Uterus (tissue), 4 donors: ENCODE measurements around the gene UGT2B17. TPM values are rescaled to one million over a fixed set of nuclear protein-coding genes. Genes with fewer than 3 reads are reported as not detected.

ENCODE experiments used
- DNase-seq, 2 donors: peaks; one replicate each; pipeline ENCODE4 v3.0.0-alpha.2; 2019 to 2020
- H3K27ac ChIP-seq, 2 donors: fragments of 200-600 bp; sonication (generic); 1 replicate in 1 of 2; 2 replicates in 1 of 2; pipeline ENCODE4 v1.5.1; 2016 to 2018
- H3K27me3 ChIP-seq, 2 donors: fragments of 200-600 bp; sonication (generic); one replicate each; pipeline ENCODE4 v1.5.1; 2018 to 2019; ENCODE audit warnings: control low read depth in 1 of 2
- H3K36me3 ChIP-seq, 2 donors: fragments of 200-600 bp; sonication (generic); one replicate each; pipeline ENCODE4 v1.5.1; 2019; ENCODE audit warnings: control low read depth in 1 of 2
- H3K4me1 ChIP-seq, 2 donors: fragments of 200-600 bp; sonication (generic); one replicate each; pipeline ENCODE4 v1.5.1; 2018 to 2019; ENCODE audit warnings: control low read depth in 1 of 2
- H3K4me3 ChIP-seq, 2 donors: fragments of 200-600 bp; sonication (generic); 1 replicate in 1 of 2; 2 replicates in 1 of 2; pipeline ENCODE4 v1.5.1; 2018 to 2019; ENCODE audit warnings: mild to moderate bottlenecking in 1 of 2
- H3K9me3 ChIP-seq, 2 donors: fragments of 200-600 bp; sonication (generic); one replicate each; pipeline ENCODE4 v1.5.1; 2019; ENCODE audit warnings: control low read depth in 1 of 2
- POLR2A ChIP-seq, 2 donors: fragments of 450-650 bp; IDR thresholded peaks; one replicate each; pipeline ENCODE4 v1.6.1; 2016; ENCODE audit warnings: antibody characterized with exemption in 2 of 2, mild to moderate bottlenecking in 1 of 2, moderate library complexity in 1 of 2
- intact Hi-C: fragments of 100-400 bp; cut with DNase I; formaldehyde crosslinking; loops from one replicate; pipeline ENCODE4 v1.15.1; 2023; ENCODE audit warnings: low total_unique reads
- total RNA-seq, 4 donors: library from RNA; depleted of rRNA in 3 of 4; stranded (reverse); fragments of >200 nt in 3 of 4; gene quantifications; one replicate each; pipeline versions ENCODE4 v1.1.0 to v1.2.4, GENCODE V29; 2014 to 2023
- TF ChIP-seq, protein P1 (sequence below), 4 experiments: fragments of 200-600 bp in 2 of 4; fragments of 450-650 bp in 2 of 4; sonication (generic) in 2 of 4; IDR thresholded peaks; one replicate each; pipeline ENCODE4 v1.5.1; 2016 to 2019; ENCODE audit warnings: antibody characterized with exemption in 4 of 4, mild to moderate bottlenecking in 2 of 4, moderate library complexity in 1 of 4
- donor health status: DM: yes; HTN: yes; CAD: no.

The UGT2B17 gene
- total RNA-seq, 4 donors from 2014 or later: 1.2 TPM; not detected in 3

DNA sequence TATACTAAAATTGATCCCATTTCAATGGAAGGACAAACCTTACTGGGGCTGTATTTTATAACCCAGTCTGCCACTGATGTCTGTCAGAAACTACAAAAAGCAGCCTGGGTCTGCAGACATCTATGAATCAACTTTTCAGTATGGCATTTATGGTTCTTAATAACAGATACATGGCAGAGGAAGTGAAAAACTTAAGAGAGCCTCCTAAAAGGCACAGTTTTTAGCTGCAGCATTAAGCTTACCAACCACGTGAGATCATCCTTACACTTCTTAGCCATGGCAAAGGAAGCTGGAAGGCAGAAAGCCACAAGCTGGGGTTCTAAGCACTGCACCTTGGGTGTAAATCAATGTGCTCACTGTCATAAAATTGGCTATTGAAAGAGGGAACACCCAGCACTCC lies 16.6 kb upstream of the UGT2B17 start:
- no peaks in the 10 kb centered on the region for H3K27me3 ChIP-seq

DNA sequence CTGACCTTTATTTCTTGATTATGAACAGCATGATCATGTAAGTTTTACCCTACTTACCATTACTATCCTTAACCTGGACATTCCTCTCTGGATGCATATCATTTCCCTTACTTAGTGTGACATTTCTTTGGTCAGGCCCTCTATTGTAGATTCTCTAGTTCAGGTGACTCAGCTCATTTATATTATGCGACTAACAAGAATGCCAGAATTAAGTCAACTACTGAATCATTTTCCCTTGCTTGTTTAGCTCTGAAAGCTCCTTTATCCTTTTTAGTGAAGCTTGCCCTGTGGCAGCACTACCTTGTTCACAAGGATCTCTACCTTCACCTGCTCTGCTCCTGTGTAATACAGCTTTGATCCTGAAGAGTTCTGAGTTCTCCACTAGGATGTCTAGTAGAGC lies 15.1 kb upstream of the UGT2B17 start:
- no peaks in the 10 kb centered on the region for H3K36me3 ChIP-seq
- H3K27ac ChIP-seq: no peak overlapping the region
- TF ChIP-seq, protein P1, sequence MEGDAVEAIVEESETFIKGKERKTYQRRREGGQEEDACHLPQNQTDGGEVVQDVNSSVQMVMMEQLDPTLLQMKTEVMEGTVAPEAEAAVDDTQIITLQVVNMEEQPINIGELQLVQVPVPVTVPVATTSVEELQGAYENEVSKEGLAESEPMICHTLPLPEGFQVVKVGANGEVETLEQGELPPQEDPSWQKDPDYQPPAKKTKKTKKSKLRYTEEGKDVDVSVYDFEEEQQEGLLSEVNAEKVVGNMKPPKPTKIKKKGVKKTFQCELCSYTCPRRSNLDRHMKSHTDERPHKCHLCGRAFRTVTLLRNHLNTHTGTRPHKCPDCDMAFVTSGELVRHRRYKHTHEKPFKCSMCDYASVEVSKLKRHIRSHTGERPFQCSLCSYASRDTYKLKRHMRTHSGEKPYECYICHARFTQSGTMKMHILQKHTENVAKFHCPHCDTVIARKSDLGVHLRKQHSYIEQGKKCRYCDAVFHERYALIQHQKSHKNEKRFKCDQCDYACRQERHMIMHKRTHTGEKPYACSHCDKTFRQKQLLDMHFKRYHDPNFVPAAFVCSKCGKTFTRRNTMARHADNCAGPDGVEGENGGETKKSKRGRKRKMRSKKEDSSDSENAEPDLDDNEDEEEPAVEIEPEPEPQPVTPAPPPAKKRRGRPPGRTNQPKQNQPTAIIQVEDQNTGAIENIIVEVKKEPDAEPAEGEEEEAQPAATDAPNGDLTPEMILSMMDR (IDR thresholded peaks at IDR 0.05): no peak
- no peak for TF ChIP-seq POLR2A (IDR thresholded peaks at IDR 0.05)
- H3K27me3 ChIP-seq: no peaks in the 10 kb centered on the region
- no peaks in the 10 kb centered on the region for H3K9me3 ChIP-seq
- intact Hi-C loops: no loop called here
- no peak overlapping the region for H3K4me3 ChIP-seq
- DNase-seq: no peak
- H3K4me1 ChIP-seq: no peaks in the 10 kb centered on the region

More for the DNA sequence above, 16.6 kb upstream of the UGT2B17 start:
- Histone ChIP-seq H3K36me3 (no peaks in the 10 kb centered on the region), H3K4me1 (no peaks in the 10 kb centered on the region), H3K9me3 (no peaks in the 10 kb centered on the region), H3K4me3 (no peak overlapping the region), H3K27ac (no peak overlapping the region)
- no peak for DNase-seq
- intact Hi-C loops: no loop called here
- TF ChIP-seq, protein P1 (IDR thresholded peaks at IDR 0.05): no peak
- no peak for TF ChIP-seq POLR2A (IDR thresholded peaks at IDR 0.05)

DNA sequence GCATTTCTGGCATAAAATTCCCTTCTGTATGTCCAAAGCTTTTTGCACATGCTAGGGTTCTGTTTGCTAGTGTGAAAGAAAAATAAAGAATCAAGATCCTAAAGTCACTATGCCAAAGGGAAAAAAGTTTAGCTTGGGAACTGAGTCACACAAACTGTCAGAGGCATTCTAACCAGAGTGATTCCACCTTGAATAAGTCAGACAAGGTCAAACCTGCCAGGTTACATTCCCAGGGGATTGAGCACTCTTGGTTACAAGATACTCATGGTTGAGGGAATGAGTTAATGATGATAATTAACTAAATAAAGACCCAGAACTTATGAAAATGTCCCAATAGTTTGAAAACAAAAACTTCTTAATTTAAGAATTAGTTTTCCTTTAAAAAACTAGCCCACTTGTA lies 13.7 kb upstream of the UGT2B17 start:
- Histone ChIP-seq H3K9me3 (no peaks in the 10 kb centered on the region), H3K27me3 (no peaks in the 10 kb centered on the region), H3K4me3 (no peak overlapping the region), H3K36me3 (no peaks in the 10 kb centered on the region), H3K4me1 (no peaks in the 10 kb centered on the region), H3K27ac (no peak overlapping the region)
- TF ChIP-seq, protein P1 (IDR thresholded peaks at IDR 0.05): no peak
- TF ChIP-seq POLR2A (IDR thresholded peaks at IDR 0.05): no peak
- intact Hi-C loops: no loop called here
- DNase-seq: no peak

DNA sequence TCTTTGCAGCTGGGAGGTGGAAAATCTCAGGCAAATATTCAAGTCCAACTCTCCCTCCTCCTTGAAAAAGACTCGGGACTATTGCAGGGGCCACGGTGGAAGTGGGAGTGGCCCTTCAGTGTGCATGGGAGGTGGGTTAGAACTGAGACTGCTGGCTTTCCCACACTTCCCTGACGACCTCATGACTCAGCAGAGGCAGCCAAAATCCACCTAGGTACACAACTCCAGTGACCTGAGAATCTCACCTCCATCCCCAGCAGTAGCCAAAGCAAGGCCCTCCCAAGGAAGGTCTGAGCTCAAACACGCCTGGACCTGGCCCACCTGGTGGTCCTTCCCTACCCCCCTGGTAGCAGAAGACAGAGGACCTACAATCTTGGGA lies 6.2 kb upstream of the UGT2B17 start:
- no peaks in the 10 kb centered on the region for H3K9me3 ChIP-seq
- no peaks in the 10 kb centered on the region for H3K4me1 ChIP-seq
- no peaks in the 10 kb centered on the region for H3K36me3 ChIP-seq
- TF ChIP-seq, protein P1 (IDR thresholded peaks at IDR 0.05): no peak
- TF ChIP-seq POLR2A (IDR thresholded peaks at IDR 0.05): no peak
- no peak for DNase-seq
- no peak overlapping the region for H3K27ac ChIP-seq
- no peak overlapping the region for H3K4me3 ChIP-seq
- H3K27me3 ChIP-seq: no peaks in the 10 kb centered on the region
- intact Hi-C loops: no loop called here

DNA sequence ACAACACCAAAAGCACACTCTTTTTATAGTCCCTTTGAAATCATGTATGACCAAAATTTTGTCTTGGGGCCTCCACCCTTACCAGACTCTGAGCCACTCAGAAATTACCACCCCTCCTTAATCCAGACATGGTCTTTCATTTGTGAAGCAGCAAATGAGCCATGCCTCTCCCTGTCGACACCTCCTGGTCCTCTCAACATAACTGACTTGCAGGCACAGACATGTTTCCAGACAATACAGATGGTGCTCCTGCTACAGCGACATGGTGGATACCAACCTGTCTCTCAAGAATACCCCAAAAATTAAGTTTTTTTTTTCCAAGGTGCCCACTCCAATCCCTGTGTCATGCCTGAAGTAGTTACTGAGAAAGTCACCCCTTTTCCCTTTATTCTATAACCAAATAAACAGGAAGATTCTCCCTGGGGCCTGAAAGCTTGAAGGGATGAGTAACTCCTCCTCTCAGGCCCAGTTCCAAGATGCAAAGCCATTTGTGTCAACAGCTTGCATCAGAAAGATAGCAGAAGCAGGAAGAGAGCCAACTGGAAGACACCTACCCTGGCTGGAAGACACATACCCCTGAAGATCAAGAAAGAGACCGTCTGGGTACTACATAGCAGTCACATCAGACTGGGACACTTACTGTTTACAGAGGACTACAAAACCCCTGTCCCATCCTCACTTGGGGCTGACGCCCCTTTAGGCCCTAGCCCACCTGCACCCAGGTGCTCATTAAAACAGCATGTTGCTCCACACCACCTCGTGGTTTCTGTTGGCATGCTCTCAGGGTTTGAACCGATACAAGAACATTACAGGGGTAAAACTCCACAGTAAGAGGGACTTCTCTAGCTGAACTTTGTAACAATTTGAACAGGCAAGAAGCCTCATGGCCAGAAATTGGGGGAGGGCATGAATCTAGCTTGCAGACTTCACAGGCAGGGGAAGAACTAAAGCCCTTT lies 5.5 kb upstream of the UGT2B17 start:
- H3K36me3 ChIP-seq: no peaks in the 10 kb centered on the region
- TF ChIP-seq POLR2A (IDR thresholded peaks at IDR 0.05): no peak
- TF ChIP-seq, protein P1 (IDR thresholded peaks at IDR 0.05): no peak
- no peaks in the 10 kb centered on the region for H3K27me3 ChIP-seq
- H3K4me1 ChIP-seq: no peaks in the 10 kb centered on the region
- no peak for DNase-seq
- H3K4me3 ChIP-seq: no peak overlapping the region
- no peak overlapping the region for H3K27ac ChIP-seq
- intact Hi-C loops: no loop called here
- no peaks in the 10 kb centered on the region for H3K9me3 ChIP-seq
